T1000 (cell line): ENCODE data around the gene UBE2E2.

Experiments used
- DNase-seq: peaks from one replicate; lab custom pipeline; 2025; ENCODE audit warnings: mixed read lengths; lab: John Stamatoyannopoulos, UW

Gene UBE2E2

DNA sequence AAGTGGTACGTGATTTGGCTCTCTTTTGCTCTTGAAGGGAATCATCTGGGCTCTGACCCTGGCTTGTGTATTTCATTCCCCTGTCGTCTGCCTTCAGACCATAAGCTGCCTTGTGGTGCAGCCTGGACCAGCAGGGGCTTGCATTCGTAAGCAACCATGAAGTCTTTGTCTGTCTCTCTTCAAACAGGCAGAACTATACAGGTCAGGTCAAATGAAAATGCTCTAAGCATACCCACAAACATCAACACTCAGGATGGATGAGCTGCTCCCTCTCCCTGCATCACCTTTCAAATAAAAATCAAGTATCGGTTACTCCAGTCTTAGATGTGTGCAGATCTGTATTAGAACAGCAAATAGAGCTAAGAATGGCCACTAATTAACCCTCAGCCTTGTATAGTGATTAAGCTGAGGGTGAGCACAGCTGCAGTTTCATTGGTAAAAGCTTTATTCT, 334.0 kb downstream of the UBE2E2 start:
- DNase-seq = no peak

DNA sequence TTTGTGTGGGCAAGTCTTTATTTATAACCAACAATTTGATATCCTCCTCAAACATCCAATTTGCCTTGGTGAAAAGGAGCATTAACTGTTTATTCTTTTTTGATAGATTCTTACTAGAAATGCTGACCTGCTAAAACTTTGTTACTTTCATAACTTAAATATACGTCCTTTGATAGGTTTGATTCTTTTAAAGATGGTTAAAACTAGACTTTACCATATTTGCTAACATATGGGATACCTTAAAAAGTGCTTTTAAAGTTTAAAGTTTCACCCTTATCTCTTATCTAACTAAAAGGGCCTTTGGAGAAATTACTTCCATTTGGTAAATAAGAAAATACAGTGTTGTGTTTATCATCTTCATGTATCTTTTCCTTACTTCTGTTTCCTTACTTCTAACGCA, 336.1 kb downstream of the UBE2E2 start:
- DNase-seq = no peak

DNA sequence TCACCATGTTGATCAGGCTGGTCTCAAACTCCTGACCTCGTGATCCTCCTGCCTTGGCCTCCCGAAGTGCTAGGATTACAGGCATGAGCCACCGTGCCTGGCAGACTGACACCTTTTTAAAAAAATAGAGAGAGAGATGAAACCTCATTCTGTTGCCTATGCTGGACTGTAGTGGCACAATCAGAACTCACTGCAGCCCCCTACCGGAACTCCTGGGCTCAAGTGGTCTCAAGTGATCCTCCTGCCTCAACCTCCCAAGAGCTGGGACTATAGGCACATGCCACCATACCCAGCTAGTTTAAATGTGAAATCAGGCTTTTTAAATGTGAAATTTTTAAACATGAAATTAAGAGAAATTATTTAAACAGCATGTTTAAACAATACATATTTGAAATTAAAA, 337.5 kb downstream of the UBE2E2 start:
- DNase-seq = no peak

DNA sequence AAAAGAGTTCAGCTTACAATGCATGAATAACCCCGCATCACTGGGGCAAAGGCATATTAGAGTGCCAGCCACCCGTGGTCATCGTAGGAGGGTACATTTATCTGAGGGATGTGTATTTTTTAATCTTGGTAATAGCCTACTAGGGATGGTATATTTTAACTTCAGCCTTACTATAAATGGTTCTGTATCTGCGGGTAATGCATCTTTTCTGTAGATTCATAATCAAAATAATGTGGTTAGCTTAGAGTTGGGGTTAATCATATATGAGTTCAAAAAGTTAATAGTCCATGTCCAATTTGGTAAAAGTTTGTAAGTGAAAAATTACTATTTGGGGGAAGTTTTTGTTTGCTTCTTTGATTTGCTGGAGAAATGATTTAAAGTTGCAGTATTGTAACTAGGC, 339.0 kb downstream of the UBE2E2 start:
- DNase-seq = no peak

DNA sequence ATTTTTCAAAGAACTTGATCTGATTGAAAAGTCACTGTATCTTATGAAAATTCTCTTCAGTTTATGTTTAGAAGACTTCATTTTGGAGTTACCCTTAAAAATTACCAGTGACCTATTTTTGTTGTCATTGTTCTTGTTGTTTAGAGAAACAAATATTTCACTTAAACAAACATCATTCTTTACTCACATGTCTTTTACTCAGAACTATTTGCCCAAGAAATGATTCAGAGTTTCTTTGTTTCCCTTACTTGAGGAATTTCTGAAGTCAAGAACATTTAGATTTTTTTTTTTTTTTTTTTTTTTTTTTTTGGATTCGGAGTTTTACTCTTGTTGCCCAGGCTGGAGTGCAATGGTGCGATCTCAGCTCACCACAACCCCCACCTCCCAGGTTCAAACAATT, 343.1 kb downstream of the UBE2E2 start:
- no peak for DNase-seq

DNA sequence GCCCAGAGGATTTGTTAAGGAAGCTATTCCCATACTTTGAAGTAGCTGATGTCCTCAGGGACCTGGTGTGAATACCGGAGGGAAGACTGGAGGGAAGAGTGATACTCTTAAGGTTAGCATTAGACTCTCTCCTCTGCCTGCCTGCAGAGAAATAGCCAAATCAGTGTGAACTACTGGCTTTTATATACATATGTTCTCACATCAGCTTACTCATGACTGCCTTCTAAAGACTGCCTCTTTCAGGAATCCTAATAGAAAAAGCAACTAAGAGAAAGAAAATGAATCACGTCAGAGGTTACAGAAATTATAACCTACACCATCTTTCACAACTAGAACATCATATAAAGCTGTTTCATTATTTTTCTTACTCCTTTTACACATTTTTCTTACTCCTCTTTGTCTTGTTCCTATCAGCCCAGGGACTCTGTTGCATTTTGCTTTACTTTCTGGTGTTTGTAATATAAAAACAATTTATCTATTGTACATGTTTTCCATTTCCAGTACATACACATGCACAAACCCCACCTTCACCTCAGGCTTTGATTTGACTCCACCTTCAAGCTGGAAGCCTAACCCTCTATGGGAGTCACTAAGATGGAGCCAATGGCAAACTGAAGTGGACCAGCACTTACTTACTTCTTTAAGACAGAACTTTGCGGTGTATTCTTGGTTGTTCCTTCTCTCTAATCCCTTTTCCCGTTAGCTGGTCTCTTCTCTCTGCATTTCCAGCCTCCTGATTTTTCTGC, 345.0 kb downstream of the UBE2E2 start:
- no peak for DNase-seq

DNA sequence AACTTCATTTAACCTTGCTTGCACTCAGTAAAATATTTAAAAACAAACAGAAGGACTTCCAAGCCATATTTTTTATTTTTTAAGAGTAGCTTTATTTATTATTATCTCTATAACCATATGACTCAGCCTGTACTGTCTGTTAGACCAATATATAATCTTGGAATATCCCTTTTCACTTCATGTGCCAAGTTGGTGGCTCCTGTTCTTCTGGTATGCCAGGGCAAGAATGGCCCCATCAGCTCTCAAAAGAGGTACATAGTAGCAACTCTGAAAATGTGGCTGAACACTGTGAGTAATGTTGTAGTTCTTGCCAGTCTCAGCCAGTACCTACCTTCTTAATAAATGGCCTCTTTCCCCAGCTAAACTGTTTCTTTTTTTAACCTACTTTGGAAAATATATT, 345.6 kb downstream of the UBE2E2 start:
- DNase-seq = no peak

DNA sequence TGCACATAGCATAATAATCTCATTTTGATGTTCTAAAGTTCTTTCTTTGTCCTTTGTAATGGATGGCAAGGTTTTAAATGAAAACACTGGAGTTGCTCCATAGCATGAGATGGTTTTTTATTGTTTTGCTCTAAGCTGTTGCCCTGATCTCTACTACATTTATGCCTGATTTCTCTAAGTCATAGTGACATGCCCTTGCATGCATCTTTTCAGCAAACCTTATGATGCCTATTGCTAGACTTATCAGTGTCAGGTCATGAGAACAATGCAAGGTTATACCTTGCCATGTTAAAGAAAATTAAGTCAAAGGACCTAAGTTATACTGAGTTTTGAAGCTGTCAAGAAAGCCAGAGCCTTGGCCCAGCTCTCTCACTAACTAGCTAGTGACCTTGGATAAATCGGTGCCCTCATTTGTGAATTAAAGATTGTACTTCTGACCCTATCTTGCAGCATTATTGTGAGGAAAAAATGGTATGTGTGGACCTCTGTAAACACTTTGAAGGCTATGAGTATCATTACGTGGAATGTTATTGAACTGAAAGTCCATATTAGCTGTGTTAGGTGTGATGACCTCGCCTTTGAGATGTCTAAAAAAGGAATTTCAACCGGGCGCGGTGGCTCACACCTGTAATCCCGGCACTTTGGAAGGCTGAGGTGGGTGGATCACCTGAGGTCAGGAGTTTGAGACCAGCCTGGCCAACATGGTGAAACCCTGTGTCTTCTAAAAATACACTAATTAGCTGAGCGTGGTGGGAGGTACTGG, 346.2 kb downstream of the UBE2E2 start:
- DNase-seq = no peak

DNA sequence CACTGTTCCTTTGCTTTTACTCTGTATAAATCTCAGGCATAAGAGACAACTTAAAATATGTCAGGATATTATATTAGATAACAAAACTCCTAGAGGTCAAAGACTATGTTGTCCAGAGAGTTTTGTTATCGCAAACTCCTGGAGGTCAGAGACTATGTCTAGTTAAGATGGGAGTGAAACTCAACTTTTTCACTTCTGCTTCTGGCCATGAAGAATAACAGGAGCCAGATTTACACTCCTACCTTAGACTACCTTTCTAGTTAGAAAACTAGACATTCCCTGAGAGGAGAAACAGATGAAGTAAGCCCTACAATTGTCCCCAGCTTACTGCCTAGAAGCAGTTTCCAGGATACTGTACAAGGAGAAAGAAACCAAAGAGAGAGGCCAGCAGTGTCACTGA, 347.3 kb downstream of the UBE2E2 start:
- DNase-seq = no peak

DNA sequence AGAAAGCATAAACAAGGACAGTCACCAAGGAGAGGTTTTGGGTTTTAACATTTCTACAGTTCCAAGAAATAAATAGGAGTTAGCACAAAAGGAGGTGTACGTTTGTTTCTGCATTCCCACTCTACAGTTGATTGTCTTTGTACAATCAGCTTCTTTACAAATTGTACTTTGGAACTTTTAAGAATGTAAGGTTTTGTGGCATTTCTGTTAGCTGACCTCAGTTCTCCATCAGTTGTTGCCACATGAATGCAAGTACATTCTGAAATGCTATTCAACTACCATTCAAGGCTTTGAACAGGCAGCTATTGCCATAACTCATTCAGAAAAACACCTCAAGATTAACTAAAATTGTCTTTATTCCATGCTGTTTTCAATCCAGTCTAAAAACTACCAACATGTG, 349.4 kb downstream of the UBE2E2 start:
- DNase-seq = no peak

DNA sequence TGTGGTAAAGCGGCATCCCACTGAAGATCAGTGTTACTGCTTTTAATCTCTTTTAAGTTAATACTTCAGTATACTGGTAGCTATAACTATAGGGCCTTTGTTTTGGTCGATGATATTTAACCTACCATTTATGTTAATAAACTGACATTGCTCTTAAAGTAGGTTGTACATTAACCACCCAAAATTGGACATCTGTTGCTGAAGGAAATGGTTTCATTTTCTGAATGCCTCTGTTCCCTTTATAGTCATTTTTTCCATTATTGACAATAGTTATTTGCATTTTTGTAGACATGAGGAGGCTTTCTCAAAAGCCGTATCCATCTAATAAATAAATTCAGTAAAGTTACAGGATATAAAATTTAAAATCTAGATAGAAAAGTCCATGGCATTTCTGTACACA, 350.2 kb downstream of the UBE2E2 start:
- DNase-seq = no peak

DNA sequence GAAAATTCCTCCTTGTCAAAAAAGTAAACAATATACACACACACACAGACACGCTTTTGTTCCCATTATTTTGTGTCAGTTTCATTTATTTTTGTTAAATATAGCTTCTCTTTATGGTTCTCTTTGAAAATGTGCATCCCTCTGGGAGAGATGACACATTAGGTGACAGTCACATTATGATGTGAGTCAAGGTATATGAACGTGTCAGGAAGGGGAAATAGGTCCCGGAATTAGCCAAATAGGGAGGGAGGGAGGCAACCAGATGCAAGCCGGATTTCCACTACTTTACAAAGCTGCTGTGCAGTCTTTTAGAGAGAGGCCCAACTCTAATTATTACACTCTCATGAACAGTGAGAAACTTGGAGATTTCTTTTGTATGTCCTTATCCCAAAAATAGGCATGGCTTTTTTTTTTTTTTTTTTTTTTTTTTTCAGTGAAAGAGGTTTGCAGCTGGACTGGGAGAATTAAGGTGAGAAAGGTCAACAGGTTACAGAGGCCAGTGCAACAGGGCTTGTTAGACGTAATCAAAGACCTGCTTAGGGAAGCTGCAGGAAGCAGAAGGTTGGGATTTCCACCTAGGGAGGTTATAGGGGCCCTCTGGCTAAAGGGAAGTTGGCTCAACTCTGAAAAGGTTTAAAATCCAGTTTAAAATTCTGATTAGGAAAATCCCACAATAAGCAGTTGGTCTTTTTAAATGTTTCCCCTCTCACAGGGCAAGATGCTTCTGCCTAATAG, 362.1 kb downstream of the UBE2E2 start:
- DNase-seq = no peak

DNA sequence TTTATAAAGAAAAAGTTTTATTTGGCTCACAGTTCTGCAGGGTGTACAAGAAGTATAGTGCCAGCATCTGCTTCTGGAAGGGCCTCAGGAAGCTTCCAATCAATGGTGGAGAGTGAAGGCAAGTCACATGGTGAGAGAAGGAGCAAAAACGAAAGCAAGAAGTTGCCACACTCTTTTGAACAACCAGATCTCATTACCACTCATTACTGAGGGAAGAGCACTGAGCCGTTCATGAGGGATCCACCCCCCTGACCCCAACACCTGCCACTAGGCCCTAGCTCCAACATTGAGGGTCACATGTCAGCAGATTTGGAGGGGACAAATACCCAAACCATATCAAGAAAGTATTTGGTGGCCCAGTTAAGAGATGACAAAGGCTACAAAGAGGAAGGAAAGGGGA, 363.4 kb downstream of the UBE2E2 start:
- DNase-seq = no peak

DNA sequence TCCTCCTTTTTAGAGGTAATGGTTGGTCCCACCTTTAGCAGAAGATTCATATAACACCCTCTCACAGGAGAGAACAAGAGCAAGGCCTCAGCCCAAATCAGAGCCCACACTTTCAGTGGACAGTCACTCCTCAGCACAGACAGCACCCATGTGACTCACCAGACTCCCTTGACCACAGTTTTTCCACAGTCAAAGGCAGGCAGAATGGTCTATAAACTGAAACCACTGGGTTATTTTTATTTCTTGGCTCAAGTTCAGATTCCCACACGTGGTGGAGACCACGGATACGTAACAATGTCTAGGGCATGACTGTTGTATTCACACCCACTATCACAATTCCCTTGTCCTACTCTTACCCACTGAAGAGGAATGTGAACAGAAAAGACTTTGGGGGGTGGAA, 364.8 kb downstream of the UBE2E2 start:
- DNase-seq = no peak

DNA sequence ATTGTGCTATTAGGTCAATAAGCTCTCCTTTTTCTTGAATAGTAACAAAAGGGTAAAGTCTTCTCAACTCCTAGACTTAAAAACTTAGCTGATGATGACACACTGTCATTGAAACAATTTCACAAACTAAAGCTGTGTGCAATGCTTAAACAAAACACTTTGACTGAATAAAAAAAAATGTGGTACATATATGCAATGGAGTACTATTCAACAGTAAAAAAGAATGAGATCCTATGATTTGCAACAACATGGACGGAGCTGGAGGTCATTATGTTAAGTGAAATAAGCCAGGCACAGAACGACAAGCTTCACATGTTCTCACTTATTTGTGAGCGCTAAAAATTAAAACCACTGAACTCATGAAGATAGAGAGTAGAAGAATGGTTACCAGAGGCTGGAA, 370.7 kb downstream of the UBE2E2 start:
- DNase-seq = no peak

DNA sequence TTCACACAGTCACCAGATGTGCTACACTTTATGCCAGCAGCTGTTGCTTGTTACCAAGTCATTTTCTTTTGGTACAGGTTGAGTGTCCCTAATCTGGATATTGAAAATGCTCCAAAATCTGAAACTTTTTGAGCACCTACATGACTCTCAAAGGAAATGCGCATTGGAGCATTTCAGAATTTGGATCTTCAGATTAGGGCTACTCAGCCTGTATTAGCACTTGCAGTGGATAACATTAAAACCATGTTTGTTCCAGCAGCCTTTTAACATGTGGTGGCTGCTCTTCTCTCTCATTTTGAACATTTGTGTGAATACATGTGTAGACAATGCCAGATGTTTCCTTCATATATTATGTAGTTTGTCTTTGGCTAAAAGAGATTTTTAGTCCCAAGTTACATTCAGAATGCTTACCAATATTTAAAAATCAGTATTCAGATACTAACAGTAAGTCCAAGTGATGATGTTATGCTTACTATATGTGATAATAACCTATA, 371.7 kb downstream of the UBE2E2 start:
- DNase-seq = no peak

DNA sequence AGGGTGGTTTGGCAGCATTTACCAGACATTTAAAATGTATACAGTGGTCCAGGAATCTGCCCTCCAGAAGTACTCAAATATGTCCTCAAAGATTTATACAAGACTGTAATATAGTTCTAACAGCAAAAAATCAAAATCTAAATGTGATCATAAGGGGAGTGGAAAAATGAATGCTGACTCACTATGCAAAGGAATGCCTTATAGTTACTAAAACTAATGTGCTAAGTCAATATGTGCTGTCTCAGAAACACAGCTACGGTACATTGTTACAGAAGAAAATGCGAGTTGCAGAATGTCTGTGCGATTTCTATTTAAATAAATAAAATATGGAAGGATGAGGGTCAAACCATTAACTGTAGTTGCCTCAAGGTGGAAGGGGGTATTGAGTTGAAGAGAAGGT, 372.6 kb downstream of the UBE2E2 start:
- DNase-seq = no peak

DNA sequence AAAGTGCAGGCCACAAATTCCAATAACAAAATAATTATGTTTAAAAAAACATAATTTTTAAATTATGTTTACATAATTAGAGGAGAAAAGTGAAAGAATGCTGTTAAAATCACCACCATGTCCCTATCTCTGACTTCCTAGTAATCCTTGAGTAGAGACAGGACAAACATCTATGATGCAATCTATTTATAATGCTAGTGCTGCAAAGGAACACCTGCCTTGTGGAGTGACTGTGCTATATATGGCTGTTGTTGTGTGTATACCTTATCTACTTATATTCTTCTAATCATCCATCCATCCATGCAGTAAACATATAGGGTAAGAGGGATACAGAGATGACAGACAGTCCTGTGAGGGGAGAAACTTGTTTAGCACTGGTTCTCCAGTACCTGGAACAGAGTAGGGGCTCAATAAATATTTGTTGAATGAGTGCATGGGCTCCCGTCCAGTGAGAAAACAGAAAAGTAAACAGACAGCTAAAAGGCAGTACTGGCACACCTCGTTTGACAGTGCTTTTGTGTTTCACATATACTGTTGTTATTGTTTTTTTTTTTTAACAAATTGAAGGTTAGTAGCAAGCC, 373.3 kb downstream of the UBE2E2 start:
- DNase-seq = no peak

DNA sequence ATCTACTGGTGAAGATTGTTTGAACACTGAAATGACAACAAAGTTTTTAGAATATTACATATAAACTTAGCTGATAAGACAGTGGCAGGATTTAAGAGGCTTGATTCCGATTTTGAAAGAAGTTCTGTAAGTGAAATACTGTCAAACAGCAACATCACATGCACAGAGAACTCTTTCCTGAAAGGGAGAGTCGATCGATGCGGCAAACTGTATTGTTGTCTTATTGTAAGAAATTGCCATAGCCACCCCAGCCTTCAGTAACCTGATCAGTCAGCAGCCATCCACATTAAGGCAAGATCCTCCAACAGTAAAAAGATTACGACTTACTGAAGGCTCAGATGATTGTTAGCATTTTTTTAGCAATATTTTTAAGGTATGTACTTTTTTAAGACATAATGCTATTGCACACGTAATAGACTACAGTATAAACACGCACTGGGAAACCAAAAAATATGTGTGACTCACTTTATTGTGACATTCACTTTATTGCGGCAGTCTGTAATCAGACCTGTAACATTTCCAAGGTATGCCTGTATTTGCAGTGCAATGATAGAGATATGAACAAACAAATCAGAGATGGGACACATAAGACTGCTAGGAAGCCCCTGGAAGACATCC, 377.1 kb downstream of the UBE2E2 start:
- no peak for DNase-seq

DNA sequence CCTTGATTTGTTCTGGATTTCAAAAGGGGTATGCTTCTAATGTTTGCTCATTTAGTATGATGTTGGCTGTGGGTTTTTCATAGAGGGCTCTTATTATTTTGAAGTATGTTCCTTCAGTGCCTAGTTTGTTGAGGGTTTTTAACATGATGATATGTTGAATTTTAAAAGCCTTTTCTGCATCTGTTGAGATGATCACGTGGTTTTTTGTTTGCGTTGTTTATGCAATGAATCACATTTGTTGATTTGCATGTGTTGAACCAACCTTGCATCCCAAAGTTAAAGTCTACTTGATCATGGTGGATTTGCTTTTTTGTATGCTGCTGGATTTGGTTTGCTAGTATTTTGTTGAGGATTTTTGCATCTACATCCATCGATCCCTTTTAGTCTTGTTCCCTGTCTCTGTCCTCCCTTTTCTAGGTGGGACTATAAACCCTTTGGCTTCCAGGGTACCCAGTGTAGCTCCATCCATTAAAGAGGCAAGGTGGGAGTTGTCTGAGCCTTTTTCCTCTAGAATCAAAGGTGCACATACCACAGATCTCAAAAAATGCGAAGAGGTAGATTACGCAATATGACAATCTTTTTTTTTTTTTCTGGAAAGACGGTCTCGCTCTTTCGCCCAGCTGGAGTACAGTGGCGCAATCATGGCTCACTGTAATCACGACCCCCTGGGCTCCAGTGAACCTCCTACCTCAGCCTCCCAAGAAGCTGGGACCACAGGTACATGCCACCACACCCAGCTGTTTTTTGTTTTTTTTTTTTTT, 381.0 kb downstream of the UBE2E2 start:
- no peak for DNase-seq

DNA sequence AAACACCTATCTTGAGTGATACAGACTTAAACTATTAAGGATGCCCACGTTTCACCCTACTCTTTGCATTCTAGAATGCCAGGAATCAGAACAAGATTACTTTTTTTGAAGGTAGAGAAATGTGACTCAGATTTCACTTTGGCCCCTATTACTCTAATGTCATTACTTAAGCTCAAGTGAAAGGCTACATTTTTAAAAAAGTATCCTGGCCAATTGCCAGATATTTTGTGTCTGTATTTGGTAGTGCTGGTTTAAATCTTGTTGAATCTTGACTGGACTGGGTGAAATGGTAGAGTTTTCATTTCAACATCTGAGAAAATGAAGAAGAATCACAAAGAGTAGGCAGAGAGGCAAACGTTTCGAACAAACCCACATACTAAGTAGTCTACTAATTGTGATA, 384.4 kb downstream of the UBE2E2 start:
- no peak for DNase-seq
